Memory B cell (primary cell): Measurements from ENCODE around the gene DMRTB1.

ENCODE experiments used
- ATAC-seq: fragments of 150-1000 bp; cut with Tn5 transposase; 2 replicates; pipeline ENCODE4 v1.10.0; 2021; ENCODE audit warnings: low read depth, mild to moderate bottlenecking, moderate library complexity
- DNase-seq, 2 donors: peaks; one replicate each; pipeline ENCODE4 v3.0.0; 2022; ENCODE audit warnings: low spot score in 2 of 2
- H3K27ac Mint-ChIP-seq: one replicate; pipeline ENCODE4 v1.8.0; 2022; ENCODE audit warnings: mild to moderate bottlenecking, moderate library complexity, mixed read lengths
- H3K27me3 Mint-ChIP-seq: one replicate; pipeline ENCODE4 v1.8.0; 2022; ENCODE audit warnings: mixed read lengths
- H3K36me3 Mint-ChIP-seq: one replicate; pipeline ENCODE4 v1.8.0; 2022; ENCODE audit warnings: mild to moderate bottlenecking, mixed read lengths
- H3K4me1 Mint-ChIP-seq: one replicate; pipeline ENCODE4 v1.8.0; 2022; ENCODE audit warnings: mixed read lengths
- H3K4me3 Mint-ChIP-seq: one replicate; pipeline ENCODE4 v1.8.0; 2022; ENCODE audit warnings: mild to moderate bottlenecking, moderate library complexity, mixed read lengths
- H3K9me3 Mint-ChIP-seq: one replicate; pipeline ENCODE4 v1.8.0; 2022; ENCODE audit warnings: mixed read lengths

DMRTB1 gene

GRCh38 chr1:53463961-53464899 lies 5.0 kb downstream of the DMRTB1 start:
- Mint-ChIP-seq H3K36me3 (no peaks in the 10 kb centered on the region), H3K9me3 (peaks cover 2% of the 10 kb centered on the region), H3K27ac (no peak overlapping the region), H3K4me3 (no peak overlapping the region), H3K4me1 (peaks cover 4% of the 10 kb centered on the region), H3K27me3 (peaks cover 6% of the 10 kb centered on the region)
- ATAC-seq: no peak
- DNase-seq: no peak

- H3K4me1 Mint-ChIP-seq: peaks cover 4% of the 10 kb centered on the region
- H3K27ac Mint-ChIP-seq: no peak overlapping the region
- no peaks in the 10 kb centered on the region for H3K36me3 Mint-ChIP-seq
- H3K9me3 Mint-ChIP-seq: peaks cover 2% of the 10 kb centered on the region
- H3K4me3 Mint-ChIP-seq: no peak overlapping the region
- ATAC-seq (no peak), DNase-seq (no peak)
- H3K27me3 Mint-ChIP-seq: peaks cover 6% of the 10 kb centered on the region
These were observed 6.1 kb downstream of the DMRTB1 start for GRCh38 chr1:53465023-53465957.

DNA sequence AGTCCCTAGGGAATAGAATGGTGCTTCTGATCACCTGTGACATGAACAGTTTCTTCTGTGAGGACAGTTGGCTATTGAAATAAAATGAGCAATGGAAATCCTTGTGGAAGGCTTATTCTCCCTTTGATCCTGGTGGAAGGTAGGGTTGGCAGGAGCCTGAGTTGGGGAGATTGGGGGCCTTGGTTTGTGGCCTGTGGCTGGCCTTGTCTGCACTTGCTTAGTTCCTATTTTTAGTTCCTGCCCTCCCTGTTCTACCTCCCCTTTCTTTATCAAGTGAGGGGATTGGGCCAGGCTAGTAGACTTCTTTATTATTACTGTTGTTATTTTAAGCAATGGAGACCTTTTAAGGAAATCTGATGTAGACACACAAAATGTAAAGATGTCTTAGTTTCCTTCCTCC lies 8.2 kb downstream of the DMRTB1 start:
- Mint-ChIP-seq H3K4me1 (peaks cover 4% of the 10 kb centered on the region), H3K36me3 (no peaks in the 10 kb centered on the region), H3K27me3 (peaks cover 6% of the 10 kb centered on the region), H3K4me3 (no peak overlapping the region), H3K9me3 (no peaks in the 10 kb centered on the region), H3K27ac (no peak overlapping the region)
- ATAC-seq (no peak), DNase-seq (no peak)

DNA sequence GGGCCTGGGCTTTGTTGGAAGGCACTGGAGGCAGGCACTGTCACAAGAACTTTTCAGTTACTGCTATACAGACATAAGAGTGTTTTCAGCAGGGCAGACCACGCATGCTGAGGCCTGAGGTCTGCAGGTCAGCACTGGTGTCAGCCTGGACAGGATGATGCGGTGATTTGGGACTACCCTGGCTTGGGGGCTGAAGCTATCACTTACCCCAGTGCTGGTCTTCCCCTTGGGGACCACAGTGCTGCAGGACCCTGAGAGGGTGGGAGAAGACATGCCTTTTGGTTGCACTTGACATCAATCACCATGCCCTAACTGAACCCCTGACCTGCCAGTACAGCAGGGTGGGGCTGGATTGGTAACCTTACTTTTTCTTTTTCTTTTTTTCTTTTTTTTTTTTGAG lies 9.2 kb downstream of the DMRTB1 start:
- H3K27ac Mint-ChIP-seq: no peak overlapping the region
- ATAC-seq: no peak

GRCh38 chr1:53469373-53469772 lies 10.2 kb downstream of the DMRTB1 start:
- no peak for ATAC-seq

More for the DNA sequence above, 9.2 kb downstream of the DMRTB1 start:
- no peak for DNase-seq
- H3K4me1 Mint-ChIP-seq: peaks cover 4% of the 10 kb centered on the region
- H3K36me3 Mint-ChIP-seq: no peaks in the 10 kb centered on the region
- no peaks in the 10 kb centered on the region for H3K9me3 Mint-ChIP-seq
- H3K27me3 Mint-ChIP-seq: peaks cover 6% of the 10 kb centered on the region
- no peak overlapping the region for H3K4me3 Mint-ChIP-seq

DNA sequence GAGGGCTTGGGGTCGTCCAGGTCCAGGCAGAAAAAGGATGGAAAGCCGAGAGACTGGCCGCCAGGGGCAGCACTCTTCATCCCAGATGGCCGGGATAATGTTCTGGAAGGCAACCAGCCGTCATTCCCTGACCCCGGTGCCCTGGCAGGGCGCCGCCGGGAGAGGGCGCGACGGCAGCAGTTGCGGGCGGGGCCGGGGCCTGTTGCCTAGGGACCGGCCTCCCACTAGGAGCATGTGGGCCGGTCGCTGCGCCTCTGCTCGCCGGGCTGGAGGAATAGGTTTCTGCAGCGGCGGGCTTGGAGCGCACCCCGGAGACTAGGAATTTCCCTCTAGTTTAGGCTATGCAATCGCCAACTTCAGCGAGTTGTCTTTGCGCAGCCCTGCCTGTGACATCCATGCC lies 11.0 kb downstream of the DMRTB1 start:
- no peaks in the 10 kb centered on the region for H3K36me3 Mint-ChIP-seq
- ATAC-seq: no peak
- H3K9me3 Mint-ChIP-seq: no peaks in the 10 kb centered on the region
- H3K4me3 Mint-ChIP-seq: no peak overlapping the region
- peaks cover 4% of the 10 kb centered on the region for H3K4me1 Mint-ChIP-seq
- DNase-seq: no peak
- H3K27ac Mint-ChIP-seq: no peak overlapping the region
- H3K27me3 Mint-ChIP-seq: peaks cover 4% of the 10 kb centered on the region

More at GRCh38 chr1:53469373-53469772, 10.2 kb downstream of the DMRTB1 start:
- Mint-ChIP-seq H3K27me3 (peaks cover 6% of the 10 kb centered on the region), H3K36me3 (no peaks in the 10 kb centered on the region), H3K4me3 (no peak overlapping the region), H3K27ac (no peak overlapping the region), H3K4me1 (peaks cover 4% of the 10 kb centered on the region), H3K9me3 (no peaks in the 10 kb centered on the region)
- no peak for DNase-seq

- no peak for DNase-seq
- Mint-ChIP-seq H3K4me1 (peaks cover 4% of the 10 kb centered on the region), H3K9me3 (no peaks in the 10 kb centered on the region), H3K4me3 (no peak overlapping the region), H3K36me3 (no peaks in the 10 kb centered on the region), H3K27me3 (peaks cover 4% of the 10 kb centered on the region), H3K27ac (no peak overlapping the region)
- ATAC-seq: no peak
These were observed 11.4 kb downstream of the DMRTB1 start for GRCh38 chr1:53470584-53470983.

DNA sequence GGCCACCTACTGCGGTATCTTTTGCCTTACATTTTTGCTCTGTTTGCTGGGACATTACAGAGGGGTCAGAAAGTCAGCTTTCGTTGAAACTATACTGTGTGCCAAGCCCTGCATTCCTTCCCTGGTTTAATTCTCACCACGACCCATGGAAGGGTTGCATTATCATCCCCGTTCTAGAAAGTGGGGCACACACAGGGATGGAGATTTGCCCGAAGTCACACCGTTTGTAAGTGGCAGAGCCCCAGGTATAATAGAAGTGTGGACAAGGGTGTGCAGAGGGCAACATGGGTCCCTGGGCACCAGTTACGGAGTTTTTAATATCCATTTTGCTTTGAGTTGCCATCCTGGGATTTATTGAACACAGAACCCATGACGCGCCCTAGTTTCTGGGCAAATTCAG lies 11.8 kb downstream of the DMRTB1 start:
- Mint-ChIP-seq H3K9me3 (no peaks in the 10 kb centered on the region), H3K36me3 (no peaks in the 10 kb centered on the region), H3K4me1 (peaks cover 4% of the 10 kb centered on the region), H3K4me3 (no peak overlapping the region), H3K27ac (no peak overlapping the region), H3K27me3 (peaks cover 4% of the 10 kb centered on the region)
- ATAC-seq (no peak), DNase-seq (no peak)

- Mint-ChIP-seq H3K36me3 (no peaks in the 10 kb centered on the region), H3K27me3 (peaks cover 4% of the 10 kb centered on the region), H3K4me3 (no peak overlapping the region), H3K9me3 (no peaks in the 10 kb centered on the region), H3K27ac (no peak overlapping the region), H3K4me1 (no peaks in the 10 kb centered on the region)
- no peak for ATAC-seq
- no peak for DNase-seq
These were observed 14.3 kb downstream of the DMRTB1 start for GRCh38 chr1:53473463-53473862.

GRCh38 chr1:53475664-53476063 lies 16.5 kb downstream of the DMRTB1 start:
- ATAC-seq (no peak), DNase-seq (no peak)
- Mint-ChIP-seq H3K4me1 (no peaks in the 10 kb centered on the region), H3K27me3 (peaks cover 5% of the 10 kb centered on the region), H3K27ac (no peak overlapping the region), H3K9me3 (no peaks in the 10 kb centered on the region), H3K4me3 (no peak overlapping the region), H3K36me3 (no peaks in the 10 kb centered on the region)

DNA sequence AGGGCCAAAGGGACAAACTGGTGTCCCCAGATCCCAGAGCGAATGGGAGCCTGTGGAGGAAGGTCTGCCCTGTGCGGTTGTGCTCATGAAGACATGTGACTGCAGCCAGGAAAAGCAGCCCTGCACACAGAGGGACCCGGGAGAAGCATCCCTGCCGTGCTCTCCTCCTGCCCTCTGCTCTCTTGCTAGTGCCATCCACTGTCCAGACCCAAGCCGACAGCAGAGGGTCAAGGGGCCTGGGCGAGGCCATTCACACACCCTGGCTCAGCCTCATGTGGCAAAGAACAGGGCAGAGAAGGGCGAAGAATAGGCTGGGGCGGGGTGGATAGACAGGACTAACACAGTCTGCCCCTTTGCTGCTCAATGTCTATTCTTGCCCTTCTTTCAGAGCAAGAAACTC lies 17.4 kb downstream of the DMRTB1 start:
- no peaks in the 10 kb centered on the region for H3K36me3 Mint-ChIP-seq
- peaks cover 5% of the 10 kb centered on the region for H3K27me3 Mint-ChIP-seq
- H3K4me1 Mint-ChIP-seq: no peaks in the 10 kb centered on the region
- H3K27ac Mint-ChIP-seq: no peak overlapping the region
- ATAC-seq (no peak), DNase-seq (no peak)
- no peak overlapping the region for H3K4me3 Mint-ChIP-seq
- H3K9me3 Mint-ChIP-seq: no peaks in the 10 kb centered on the region

- no peak overlapping the region for H3K27ac Mint-ChIP-seq
- no peaks in the 10 kb centered on the region for H3K4me1 Mint-ChIP-seq
- H3K36me3 Mint-ChIP-seq: no peaks in the 10 kb centered on the region
- no peak overlapping the region for H3K4me3 Mint-ChIP-seq
- peaks cover 6% of the 10 kb centered on the region for H3K27me3 Mint-ChIP-seq
- DNase-seq: no peak
- no peaks in the 10 kb centered on the region for H3K9me3 Mint-ChIP-seq
- no peak for ATAC-seq
These were observed 18.7 kb downstream of the DMRTB1 start for GRCh38 chr1:53477651-53478501.

DNA sequence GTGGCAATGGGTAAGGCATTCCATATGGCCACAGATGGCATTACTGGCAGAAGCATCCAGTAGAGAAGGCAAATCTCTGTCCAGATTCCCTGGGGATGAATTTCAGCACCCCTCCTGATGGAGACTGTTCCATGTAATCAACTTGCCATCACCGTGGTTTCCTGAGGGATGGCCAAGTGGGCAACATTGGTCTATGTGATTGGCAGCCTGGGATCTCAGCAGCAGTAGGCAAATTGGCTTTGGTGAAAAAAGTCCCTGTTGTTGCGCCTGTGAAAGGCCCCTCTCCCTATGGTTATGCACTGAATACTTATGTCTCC lies 19.3 kb downstream of the DMRTB1 start:
- Mint-ChIP-seq H3K27ac (no peak overlapping the region), H3K27me3 (peaks cover 6% of the 10 kb centered on the region), H3K4me1 (no peaks in the 10 kb centered on the region), H3K36me3 (no peaks in the 10 kb centered on the region), H3K4me3 (no peak overlapping the region), H3K9me3 (no peaks in the 10 kb centered on the region)
- no peak for ATAC-seq
- DNase-seq: no peak
